Stimulated activated CD4-positive, alpha-beta T cell treated with anti-CD3 and anti-CD28 coated beads, TNF-alpha, amount 100 ng/mL, for 1 hour (primary cell): Measurements from ENCODE around the gene CHTOP.
"Not testable (repeated sequence)": the region's sequence is repeated elsewhere in the genome, so short reads cannot be mapped to it uniquely, and the experiment has no call there.

Source experiments
- DNase-seq, 3 donors: peaks; one replicate each; pipeline ENCODE4 v3.0.0-alpha.2; 2020; ENCODE audit warnings: low read depth in 3 of 3, low spot score in 1 of 3

The CHTOP gene

DNA sequence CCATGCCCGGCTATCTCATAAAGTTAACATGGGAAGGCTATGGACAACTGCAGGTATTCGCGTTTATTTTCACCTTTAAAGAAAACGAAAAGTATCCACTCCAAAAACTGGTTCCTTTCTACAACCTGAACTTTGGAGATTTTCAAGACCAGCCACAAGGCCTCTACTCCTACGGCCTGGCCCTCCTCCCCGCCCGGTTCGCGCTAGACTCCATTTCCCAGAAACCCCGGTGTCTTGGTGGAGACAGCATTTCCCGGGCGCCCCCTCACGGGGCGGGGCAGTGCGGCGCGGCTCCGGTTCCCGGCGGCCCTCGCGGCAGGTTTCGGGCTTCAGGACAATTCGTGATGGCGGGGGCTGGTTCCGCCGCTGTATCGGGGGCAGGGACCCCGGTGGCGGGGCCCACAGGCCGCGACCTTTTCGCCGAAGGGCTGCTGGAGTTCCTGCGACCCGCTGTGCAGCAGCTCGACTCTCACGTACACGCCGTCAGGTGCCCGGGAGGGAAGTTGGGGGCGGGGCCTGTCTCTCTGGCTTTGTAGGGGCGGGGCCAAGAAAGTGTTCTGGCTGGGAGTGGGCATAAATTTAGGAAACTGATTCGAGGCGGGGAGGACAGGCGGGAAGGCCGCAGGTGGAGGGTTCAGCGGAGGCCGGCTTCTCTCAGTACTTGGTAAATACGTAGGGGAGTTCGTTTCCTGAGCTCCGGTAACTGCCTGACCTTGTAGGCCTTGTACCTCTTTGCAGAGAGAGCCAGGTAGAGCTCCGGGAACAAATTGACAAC lies 24.7 kb downstream of the CHTOP start, which contains the start of gene SNAPIN:
Gene SNAPIN, plus strand, starts transcription at position 304 of the 775 bp plus-strand sequence. Its CDS starts 41 bp downstream, at position 345.
- peak; percentile 62 to 80 (median 73) for DNase-seq

DNA sequence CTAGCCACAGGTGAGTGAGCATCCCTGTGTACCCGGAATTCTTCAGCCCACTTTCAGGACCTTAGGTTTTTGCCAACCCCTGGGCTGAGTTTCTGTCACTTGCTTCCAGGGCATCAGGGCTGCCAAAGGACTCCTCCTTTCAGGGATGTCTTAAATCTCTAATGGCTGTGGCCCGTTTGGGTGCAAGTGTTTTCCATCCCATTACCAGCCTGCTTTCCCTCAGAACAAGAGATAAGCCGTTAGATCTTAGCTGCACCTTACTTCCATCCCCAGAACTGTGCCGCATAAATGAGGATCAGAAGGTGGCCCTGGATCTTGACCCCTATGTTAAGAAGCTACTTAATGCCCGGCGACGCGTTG lies 25.3 kb downstream of the CHTOP start:
- DNase-seq = no peak

DNA sequence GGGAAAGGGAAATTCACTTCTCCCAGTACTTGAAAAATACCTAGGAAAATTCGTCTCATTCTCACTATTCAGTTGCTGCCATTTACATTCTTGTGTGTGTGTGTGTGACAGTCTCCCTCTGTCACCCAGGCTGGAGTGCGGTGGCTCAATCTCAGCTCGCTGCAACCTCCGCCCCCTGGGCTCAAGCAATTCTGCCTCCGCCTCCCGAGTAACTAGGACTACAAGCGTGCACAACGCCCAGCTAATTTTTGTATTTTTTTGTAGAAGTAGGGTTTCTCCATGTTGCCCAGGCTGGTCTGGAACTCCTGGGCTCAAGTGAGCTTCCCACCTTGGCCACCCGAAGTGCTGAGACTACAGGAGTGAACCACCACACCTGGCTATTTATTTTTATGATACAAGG lies 25.8 kb downstream of the CHTOP start:
- DNase-seq = no peak

DNA sequence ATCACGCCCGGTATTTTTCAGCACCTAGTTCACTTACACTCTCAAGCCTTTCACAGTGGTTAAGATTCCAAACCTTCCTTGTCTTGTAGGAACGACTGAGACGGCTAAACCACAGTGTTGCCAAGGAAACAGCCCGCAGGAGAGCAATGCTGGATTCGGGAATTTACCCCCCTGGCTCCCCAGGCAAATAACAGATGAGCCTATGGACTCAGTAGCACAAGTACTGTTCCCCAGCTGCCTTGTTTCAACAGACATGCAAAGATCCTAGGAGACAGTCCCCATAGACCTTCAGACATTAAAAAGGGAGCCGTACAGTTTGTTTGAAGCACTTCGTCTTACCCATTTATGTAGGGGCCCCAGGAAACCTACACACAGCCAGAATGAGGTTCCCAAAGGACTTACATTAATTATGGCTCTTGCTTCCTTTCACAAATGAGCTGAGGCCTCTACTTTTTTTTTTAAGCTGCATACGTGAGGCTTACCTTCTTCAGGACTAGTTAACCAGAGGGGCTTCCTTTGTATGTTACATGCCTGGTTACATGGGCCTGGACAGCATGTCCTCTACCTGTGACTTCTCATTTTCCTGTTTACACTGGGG lies 27.3 kb downstream of the CHTOP start:
- no peak for DNase-seq

DNA sequence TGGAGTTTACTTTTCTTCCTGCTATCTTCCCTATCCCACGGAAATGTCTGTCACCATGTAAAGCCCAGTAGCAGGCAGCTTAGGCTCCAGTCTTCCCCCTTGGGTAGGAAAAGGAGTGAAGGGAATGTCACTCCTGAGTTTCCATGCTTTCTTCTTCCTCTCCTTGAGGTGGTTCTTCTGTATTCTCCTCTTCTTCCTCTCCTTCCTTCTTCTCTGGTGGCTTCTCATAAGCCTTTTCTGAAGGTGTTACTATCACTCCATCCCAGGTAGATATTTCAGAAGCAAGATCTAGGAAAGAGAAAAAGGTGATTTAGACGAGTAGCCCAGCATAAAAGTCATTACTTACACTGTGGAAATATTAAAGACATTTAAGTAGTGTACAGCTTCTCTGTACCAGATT lies 28.4 kb downstream of the CHTOP start:
- no peak for DNase-seq

DNA sequence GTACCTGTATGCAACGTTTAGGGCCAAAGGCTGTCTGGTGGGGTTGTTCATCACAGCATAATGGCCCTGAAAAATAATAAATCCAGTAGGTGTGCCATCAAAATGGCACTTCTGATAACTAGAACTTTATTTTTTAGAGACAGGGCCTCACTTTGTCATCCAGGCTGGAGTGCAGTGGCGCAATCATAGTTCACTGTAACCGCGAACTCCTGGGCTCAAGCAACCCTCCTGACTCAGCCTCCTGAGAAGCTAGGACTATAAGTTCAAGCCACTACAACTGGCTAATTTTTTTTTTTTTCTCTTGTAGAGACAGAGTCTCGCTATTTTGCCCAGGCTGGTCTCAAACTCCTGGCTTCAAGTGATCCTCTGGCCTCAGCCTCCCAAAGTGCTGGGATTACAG lies 29.3 kb downstream of the CHTOP start:
- DNase-seq = no peak

DNA sequence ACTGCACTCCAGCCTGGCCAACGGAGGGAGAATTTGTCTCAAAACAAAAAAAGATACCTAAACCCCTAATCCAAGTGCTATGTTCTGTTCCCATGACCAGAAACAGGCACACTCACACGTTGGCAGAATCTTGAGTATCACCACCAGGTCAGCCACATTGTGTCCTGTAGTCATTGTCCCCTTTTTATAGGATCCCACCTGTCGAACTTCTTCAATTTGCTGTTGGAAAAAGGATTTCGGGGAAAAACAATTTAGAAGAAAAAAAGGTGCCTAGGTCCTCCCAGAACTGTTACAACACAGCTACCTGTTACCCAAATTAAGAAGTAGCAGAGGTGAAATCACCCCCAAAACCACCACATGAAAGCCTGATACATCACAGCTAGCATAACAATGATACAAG lies 33.6 kb downstream of the CHTOP start:
- no peak for DNase-seq

DNA sequence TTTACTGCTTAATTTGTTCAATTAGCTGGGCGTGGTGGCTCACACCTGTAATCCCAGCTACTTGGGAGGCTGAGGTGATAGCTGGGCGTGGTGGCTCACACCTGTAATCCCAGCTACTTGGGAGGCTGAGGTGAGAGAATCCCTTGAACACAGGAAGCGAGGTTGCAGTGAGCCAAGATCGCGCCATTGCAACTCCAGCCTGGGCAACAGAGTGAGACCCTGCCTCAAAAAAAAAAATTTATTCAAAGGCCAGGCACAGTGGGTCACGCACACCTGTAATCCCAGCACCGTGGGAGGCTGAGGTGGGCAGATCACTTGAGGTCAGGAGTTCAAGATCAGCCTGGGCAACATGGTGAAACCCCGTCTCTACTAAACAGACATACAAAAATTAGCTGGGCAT lies 34.8 kb downstream of the CHTOP start:
- not testable (repeated sequence) for DNase-seq

DNA sequence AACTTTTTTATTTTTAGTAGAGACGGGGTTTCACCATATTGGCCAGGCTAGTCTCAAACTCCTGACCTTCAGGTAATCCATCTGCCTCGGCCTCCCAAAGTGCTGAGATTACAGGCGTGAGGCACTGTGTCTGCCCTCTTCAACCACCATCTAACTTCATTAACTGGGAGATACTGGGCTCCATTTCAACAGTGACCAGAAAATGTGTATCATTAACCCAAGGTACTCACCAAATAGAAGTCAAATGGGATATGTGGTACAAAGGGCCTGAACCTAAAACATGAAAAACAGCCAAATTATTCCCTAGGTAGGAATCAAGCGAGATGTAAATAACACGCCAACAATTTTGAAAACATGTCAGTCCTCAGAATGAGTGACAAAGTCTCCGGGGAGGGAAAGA lies 35.7 kb downstream of the CHTOP start:
- no peak for DNase-seq

DNA sequence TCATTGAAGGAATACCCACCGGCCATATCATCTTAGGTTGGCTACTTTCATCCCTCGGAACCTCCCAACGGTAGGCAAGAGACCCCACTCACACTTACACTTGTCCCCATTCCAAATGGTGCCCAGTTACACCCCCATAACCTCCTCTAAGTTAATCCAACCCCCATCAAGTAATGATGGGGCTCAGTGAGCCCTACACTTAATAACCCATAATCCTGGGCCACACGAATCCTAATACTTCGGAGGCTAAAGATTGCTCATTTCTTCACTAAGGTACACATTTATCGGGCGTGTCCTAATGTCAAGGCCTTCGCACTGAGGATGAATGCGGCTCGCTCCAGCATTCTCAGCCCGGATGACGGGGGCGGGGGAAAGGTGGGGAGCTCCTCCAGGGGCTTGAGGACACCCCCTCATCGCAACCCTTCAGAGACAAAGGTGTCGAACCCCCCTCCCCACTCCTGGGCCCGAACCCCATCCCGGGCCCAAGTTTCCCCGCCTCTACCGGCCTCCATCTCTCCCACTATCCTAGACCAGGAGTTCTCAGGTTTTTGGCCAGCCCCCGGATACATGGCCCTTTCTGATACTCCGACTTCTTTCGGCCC lies 36.5 kb downstream of the CHTOP start:
- peak in 1 of 3 donors; percentile 30 for DNase-seq

DNA sequence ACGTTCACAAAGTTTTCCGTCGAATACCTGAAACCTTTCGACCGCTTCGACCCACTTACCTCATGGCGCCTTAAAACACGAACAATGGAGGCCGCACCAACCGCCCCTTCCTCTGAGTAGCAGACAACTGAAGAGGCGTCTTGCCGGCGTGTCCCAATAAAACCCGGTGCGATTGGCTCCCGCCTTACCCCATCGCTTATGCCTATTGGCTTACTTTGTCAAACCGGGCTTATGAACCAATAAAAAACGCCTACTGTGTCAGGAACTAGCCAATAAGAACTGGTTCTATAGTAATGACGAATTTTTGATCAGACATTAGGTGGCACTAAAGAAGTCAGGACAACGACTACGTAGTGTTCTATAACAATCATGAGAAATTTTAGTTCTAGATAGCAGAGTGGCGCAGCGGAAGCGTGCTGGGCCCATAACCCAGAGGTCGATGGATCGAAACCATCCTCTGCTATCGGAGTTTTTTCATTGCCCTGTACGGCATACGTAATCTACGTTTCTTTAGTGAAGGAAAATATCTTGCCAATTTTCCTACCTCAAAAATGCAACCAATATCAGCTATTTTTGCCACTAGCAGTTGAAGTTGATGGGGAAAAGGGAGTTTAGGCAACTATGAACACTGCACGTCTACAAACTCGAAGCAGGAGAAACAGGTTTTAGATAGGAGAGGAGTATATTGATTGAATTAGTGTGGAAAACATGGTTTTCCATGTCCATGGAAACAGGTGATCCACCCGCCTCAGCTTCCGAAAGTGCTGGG lies 37.2 kb downstream of the CHTOP start, which contains the start of gene ILF2:
Gene ILF2, minus strand, starts transcription at position 135 of the 769 bp plus-strand sequence. Its CDS starts 71 bp downstream, at position 64.
- peak; percentile 91 to 95 (median 94) for DNase-seq

DNA sequence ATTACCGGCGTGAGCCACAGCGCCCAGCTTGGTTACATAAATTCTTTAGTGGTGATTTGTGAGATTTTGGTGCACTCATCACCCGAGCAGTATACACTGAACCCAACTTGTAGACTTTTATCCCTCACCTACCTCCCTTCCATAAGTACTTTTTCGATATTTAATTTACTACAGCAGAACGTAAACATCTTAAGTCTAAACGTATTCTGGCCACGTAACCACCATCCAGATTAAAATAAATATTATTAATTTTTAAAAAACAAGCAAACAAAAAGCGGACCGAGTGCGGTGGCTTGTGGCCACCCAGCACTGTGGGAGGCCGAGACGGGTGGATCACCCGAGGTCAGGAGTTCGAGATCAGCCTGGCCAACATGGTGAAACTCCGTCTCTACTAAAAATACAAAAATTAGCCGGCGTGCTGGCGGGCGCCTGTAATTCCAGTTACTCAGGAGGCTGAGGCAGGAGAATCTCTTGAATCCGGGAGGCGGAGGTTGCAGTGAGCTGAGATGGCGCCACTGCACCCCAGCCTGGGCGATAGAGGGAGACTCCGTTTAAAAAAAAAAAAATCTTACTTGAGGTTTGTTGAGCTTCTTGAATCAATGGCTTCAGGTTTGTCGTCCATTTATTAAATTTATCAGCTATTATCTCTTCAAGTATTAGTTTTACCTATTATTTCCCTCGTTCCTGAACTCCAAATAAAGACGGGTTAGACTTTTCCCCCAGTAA lies 37.9 kb downstream of the CHTOP start:
- peak in 1 of 3 donors; percentile 29 for DNase-seq

DNA sequence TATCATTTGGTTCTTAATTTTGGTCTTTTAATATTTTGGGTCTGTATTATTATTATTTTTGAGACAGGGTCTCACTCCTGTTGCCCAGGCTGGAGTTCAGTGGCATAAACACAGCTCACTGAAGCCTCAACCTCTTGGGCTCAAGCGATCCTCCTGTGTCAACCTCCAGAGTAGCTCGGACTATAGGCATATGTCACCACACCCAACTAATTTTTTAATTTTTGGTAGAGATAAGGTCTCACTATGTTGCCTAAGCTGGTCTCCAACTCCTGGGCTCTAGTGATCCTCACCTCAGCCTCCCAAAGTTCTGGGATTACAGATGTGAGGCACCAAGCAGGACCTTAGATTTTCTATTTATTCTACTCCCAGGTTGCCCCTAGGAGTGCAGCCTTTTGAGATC lies 39.6 kb downstream of the CHTOP start:
- DNase-seq = no peak

DNA sequence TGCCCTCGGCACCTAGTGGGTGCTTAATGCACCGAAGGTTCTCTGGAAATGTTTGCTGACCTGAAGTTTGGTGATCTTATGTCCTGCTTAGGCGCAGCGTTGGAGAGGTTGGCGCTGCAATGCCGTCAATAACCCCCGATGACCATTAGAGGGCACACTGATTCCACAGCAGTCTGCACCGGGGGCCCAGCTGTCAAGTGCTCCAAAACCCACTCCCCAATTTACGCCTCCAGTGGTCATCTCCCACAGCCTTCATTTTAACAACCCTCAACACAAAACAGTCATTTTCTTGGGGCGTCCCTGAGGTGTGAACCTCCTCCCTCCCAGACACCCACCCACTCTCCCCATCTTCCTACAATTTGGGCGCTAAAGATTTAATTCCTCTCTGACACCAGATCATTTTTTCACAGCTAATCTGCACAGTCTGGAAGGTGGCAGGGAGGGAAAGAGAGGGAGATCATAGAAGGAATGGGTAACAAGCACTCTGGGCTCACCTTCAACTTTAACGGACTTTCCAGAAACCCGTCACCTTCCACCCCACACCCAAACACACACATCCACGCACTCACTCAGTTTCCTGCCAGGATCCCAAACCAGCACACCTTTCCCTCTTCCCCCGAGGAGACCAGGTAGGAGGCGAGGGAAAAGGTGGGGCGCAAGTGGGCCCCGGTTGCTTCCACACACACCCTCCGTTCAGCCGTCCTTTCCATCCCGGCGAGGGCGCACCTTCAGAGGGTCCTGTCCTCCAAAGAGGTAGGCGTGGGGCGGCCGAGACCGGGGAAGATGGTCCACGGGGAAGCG lies 44.1 kb downstream of the CHTOP start:
- DNase-seq = peak in 2 of 3 donors; percentile 19 to 26

DNA sequence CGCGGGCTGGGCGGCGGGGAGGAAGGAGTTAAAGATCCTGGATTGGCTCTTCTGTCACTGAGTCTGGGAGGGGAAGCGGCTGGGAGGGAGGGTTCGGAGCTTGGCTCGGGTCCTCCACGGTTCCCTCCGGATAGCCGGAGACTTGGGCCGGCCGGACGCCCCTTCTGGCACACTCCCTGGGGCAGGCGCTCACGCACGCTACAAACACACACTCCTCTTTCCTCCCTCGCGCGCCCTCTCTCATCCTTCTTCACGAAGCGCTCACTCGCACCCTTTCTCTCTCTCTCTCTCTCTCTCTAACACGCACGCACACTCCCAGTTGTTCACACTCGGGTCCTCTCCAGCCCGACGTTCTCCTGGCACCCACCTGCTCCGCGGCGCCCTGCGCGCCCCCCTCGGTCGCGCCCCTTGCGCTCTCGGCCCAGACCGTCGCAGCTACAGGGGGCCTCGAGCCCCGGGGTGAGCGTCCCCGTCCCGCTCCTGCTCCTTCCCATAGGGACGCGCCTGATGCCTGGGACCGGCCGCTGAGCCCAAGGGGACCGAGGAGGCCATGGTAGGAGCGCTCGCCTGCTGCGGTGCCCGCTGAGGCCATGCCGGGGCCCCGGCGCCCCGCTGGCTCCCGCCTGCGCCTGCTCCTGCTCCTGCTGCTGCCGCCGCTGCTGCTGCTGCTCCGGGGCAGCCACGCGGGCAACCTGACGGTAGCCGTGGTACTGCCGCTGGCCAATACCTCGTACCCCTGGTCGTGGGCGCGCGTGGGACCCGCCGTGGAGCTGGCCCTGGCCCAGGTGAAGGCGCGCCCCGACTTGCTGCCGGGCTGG lies 44.9 kb downstream of the CHTOP start, which contains the start of gene NPR1:
Gene NPR1, plus strand, starts transcription at position 170 of the 818 bp plus-strand sequence. Its CDS starts 421 bp downstream, at position 591.
- DNase-seq = no peak

DNA sequence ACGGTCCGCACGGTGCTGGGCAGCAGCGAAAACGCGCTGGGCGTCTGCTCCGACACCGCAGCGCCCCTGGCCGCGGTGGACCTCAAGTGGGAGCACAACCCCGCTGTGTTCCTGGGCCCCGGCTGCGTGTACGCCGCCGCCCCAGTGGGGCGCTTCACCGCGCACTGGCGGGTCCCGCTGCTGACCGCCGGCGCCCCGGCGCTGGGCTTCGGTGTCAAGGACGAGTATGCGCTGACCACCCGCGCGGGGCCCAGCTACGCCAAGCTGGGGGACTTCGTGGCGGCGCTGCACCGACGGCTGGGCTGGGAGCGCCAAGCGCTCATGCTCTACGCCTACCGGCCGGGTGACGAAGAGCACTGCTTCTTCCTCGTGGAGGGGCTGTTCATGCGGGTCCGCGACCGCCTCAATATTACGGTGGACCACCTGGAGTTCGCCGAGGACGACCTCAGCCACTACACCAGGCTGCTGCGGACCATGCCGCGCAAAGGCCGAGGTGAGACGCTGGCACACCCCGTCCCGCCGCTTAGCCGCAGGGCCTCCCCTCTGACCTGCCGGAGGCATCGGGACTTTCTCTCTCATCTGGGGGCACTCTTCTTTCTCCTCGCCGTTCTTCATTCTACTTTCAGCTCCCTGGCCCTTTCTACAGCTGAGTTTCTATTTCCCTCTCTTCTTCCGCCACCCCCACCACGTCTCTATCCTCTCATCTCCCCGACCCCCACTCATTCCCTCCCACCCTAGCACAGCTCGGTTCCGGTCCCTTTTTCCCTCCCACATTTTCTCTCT lies 45.7 kb downstream of the CHTOP start:
- no peak for DNase-seq

DNA sequence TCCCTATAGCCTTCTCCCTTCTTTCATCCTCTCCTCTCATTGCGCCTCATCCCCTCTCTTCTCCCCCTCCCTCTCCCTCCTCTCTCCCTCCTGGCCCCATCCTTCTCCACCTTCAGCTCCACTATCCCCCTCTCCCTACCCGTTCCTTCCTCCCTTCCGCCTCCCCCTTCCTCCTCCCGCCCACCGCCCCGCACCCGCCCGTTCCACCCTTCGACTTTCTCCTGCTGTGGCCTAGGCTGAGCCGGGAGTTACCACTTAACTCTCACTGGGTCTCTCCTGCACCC lies 46.2 kb downstream of the CHTOP start:
- DNase-seq = no peak

DNA sequence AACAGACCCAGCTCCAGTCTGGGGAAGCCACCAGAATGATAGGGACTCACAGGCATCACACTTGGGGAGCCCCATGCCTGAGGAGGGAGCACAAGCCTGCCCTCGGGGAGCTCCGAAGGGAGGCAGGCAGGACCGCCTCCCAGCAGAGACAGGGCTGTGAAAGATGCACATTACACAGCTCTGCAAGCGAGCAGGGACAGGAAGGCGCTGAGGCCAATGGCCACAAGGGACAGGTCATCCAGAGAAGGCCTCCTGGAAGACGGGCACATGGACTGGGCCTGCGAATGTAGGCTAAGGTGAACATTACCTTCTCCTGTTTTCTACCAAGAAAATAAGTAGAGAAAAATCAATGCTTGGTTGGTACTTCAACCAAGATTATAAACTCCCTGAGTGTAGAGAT lies 48.9 kb downstream of the CHTOP start:
- DNase-seq = no peak
